Cortex of kidney (tissue), 1 donor: ENCODE results near the gene PRPF18.

Experiments
- DNase-seq: peaks from one replicate; lab custom pipeline; 2025; lab: John Stamatoyannopoulos, UW

PRPF18 gene

GRCh38 chr10:13604357-13605040 lies 17.7 kb downstream of the PRPF18 start:
- DNase-seq, result no peak

- DNase-seq, result no peak
Observed at GRCh38 chr10:13608246-13608853, 21.6 kb downstream of the PRPF18 start.

GRCh38 chr10:13612654-13613373 lies 26.0 kb downstream of the PRPF18 start:
- no peak for DNase-seq

GRCh38 chr10:13613519-13613918 lies 26.8 kb downstream of the PRPF18 start:
- no peak for DNase-seq

GRCh38 chr10:13614530-13615332 lies 28.0 kb downstream of the PRPF18 start:
- no peak for DNase-seq

- no peak for DNase-seq
Observed at GRCh38 chr10:13615650-13616300, 29.0 kb downstream of the PRPF18 start.

- no peak for DNase-seq
Observed at GRCh38 chr10:13617116-13617515, 30.4 kb downstream of the PRPF18 start.

- no peak for DNase-seq
Observed at GRCh38 chr10:13621931-13622330, 35.2 kb downstream of the PRPF18 start.

GRCh38 chr10:13624630-13625029 lies 37.9 kb downstream of the PRPF18 start:
- DNase-seq, result no peak

GRCh38 chr10:13627459-13628310 lies 40.9 kb downstream of the PRPF18 start:
- DNase-seq, result no peak

- no peak for DNase-seq
Observed at GRCh38 chr10:13628661-13629060, 41.9 kb downstream of the PRPF18 start.

GRCh38 chr10:13629116-13629515 lies 42.4 kb downstream of the PRPF18 start:
- no peak for DNase-seq

GRCh38 chr10:13630231-13630630 lies 43.5 kb downstream of the PRPF18 start:
- no peak for DNase-seq

- no peak for DNase-seq
Observed at GRCh38 chr10:13631594-13631993, 44.8 kb downstream of the PRPF18 start.

GRCh38 chr10:13632440-13632839 lies 45.7 kb downstream of the PRPF18 start:
- no peak for DNase-seq

- DNase-seq, result no peak
Observed at GRCh38 chr10:13632884-13633440, 46.2 kb downstream of the PRPF18 start.

- no peak for DNase-seq
Observed at GRCh38 chr10:13633689-13634088, 46.9 kb downstream of the PRPF18 start.

- no peak for DNase-seq
Observed at GRCh38 chr10:13634207-13634606, 47.4 kb downstream of the PRPF18 start.

GRCh38 chr10:13636776-13637175 lies 50.0 kb downstream of the PRPF18 start:
- DNase-seq, result no peak

GRCh38 chr10:13637303-13637856 lies 50.6 kb downstream of the PRPF18 start:
- DNase-seq, result no peak
